Activated CD4-positive, alpha-beta T cell treated with anti-CD3 and anti-CD28 coated beads, Interleukin-2, Interleukin-6, amounts not matched to agents 100 ng/mL and 50 ng/mL, durations not matched to agents 16 hours and 8 hours (primary cell): Measurements from ENCODE around the gene SON.

ENCODE experiments used
- DNase-seq: peaks from one replicate; pipeline ENCODE4 v3.0.0-alpha.2; 2020

The SON gene

DNA sequence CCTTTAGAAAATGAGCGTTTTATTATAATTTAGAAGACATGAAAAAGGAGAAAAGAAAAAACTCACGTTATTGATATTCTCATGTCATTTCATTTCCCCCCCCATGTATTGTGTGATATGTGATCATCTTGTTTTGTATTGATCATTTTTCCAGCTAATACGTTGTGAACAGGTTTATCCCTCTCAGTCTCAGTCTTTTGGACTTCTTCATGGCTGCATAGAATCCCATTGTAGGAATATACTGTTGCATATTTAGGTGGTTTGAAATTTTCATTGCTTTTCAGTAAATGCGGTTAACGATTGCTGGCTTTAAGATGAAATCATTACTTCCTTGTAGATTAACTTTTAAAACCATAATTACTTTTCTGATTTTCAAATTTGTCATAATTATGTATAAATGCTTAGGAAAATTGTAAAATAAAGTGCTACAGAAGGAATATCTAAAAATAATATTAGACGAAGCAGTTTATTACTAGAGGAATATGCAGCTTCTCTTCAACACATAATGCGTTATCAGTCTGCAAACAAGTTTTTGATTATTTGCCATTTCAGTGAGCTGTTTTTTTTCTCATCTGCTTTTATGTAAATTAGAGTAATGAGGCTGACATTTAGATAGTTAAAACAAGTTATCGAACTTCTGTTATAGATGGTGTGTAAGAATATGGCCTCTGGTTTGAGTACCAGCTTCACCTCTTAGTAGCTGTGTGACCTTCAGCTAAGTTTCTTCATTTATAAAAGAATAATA, 1.8 kb downstream of the SON start:
- DNase-seq, result no peak

- no peak for DNase-seq
These were observed 3.2 kb downstream of the SON start for GRCh38 chr21:33546086-33546485.

DNA sequence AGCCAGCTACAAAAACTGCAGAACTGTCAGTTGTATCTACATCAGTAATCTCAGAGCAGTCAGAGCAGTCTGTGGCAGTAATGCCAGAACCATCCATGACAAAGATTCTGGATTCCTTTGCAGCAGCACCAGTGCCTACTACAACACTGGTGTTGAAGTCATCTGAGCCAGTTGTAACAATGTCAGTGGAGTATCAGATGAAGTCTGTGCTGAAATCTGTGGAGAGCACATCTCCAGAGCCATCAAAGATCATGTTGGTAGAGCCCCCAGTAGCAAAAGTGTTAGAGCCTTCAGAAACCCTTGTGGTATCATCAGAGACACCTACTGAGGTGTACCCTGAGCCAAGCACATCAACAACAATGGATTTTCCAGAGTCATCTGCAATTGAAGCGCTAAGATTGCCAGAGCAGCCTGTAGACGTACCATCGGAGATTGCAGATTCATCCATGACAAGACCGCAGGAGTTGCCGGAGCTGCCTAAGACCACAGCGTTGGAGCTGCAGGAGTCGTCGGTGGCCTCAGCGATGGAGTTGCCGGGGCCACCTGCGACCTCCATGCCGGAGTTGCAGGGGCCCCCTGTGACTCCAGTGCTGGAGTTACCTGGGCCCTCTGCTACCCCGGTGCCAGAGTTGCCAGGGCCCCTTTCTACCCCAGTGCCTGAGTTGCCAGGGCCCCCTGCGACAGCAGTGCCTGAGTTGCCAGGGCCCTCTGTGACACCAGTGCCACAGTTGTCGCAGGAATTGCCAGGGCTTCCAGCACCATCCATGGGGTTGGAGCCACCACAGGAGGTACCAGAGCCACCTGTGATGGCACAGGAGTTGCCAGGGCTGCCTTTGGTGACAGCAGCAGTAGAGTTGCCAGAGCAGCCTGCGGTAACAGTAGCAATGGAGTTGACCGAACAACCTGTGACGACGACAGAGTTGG, 7.3 kb downstream of the SON start:
- no peak for DNase-seq

DNA sequence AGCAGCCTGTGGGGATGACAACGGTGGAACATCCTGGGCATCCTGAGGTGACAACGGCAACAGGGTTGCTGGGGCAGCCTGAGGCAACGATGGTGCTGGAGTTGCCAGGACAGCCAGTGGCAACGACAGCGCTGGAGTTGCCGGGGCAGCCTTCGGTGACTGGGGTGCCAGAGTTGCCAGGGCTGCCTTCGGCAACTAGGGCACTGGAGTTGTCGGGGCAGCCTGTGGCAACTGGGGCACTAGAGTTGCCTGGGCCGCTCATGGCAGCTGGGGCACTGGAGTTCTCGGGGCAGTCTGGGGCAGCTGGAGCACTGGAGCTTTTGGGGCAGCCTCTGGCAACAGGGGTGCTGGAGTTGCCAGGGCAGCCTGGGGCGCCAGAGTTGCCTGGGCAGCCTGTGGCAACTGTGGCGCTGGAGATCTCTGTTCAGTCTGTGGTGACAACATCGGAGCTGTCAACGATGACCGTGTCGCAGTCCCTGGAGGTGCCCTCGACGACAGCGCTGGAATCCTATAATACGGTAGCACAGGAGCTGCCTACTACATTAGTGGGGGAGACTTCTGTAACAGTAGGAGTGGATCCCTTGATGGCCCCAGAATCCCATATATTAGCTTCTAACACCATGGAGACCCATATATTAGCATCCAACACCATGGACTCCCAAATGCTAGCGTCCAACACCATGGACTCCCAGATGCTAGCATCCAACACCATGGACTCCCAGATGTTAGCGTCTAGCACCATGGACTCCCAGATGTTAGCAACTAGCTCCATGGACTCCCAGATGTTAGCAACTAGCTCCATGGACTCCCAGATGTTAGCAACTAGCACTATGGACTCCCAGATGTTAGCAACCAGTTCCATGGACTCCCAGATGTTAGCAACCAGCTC, 8.2 kb downstream of the SON start:
- no peak for DNase-seq

GRCh38 chr21:33551664-33552063, 8.8 kb downstream of the SON start:
- DNase-seq, result no peak

- no peak for DNase-seq
These were observed 9.5 kb downstream of the SON start for GRCh38 chr21:33552093-33552998.

DNA sequence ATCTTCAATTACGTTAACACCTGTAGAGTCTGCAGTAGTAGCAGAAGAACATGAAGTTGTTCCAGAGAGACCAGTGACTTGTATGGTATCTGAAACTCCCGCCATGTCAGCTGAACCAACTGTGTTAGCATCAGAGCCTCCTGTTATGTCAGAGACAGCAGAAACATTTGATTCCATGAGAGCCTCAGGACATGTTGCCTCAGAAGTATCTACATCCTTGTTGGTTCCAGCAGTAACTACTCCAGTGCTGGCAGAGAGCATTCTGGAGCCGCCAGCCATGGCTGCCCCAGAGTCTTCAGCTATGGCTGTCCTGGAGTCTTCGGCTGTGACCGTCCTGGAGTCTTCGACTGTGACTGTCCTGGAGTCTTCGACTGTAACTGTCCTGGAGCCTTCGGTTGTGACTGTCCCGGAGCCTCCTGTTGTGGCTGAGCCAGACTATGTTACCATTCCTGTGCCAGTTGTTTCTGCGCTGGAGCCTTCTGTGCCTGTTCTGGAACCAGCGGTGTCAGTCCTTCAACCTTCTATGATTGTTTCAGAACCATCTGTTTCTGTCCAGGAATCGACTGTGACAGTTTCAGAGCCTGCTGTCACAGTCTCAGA, 10.3 kb downstream of the SON start:
- DNase-seq, result no peak

- DNase-seq, result no peak
These were observed 11.6 kb downstream of the SON start for GRCh38 chr21:33554236-33554981.

DNA sequence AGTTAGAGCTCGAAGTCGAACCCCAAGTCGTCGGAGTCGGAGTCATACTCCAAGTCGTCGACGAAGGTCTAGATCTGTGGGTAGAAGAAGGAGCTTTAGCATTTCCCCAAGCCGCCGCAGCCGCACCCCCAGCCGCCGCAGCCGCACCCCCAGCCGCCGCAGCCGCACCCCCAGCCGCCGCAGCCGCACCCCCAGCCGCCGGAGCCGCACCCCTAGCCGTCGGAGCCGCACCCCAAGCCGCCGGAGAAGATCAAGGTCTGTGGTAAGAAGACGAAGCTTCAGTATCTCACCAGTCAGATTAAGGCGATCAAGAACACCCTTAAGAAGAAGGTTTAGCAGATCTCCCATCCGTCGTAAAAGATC, 12.1 kb downstream of the SON start:
- DNase-seq, result no peak

GRCh38 chr21:33557447-33557846, 14.6 kb downstream of the SON start:
- no peak for DNase-seq

GRCh38 chr21:33558777-33559421, 16.1 kb downstream of the SON start:
- DNase-seq, result no peak

- DNase-seq, result no peak
These were observed 17.0 kb downstream of the SON start for GRCh38 chr21:33559813-33560212.

- DNase-seq, result no peak
These were observed 18.1 kb downstream of the SON start for GRCh38 chr21:33560965-33561364.

- no peak for DNase-seq
These were observed 18.5 kb downstream of the SON start for GRCh38 chr21:33561373-33561772.

DNA sequence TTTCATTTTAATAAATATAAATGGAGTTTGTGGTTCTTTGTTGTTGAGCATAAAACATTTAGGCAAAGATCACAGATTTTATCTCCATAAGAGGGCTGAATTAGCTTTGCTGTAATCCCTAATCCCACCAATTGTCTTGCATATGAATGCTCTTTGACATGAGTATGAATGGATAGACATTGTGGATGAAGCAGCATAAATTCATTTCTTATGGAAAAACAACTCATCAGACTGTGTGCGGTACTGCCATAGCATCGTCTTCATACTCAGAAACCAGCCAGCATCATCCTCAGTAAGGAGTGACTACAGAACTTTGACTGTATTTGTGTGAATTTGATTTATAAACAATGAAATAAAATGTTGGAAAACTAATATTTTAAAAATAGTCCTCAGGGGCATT, 19.6 kb downstream of the SON start:
- no peak for DNase-seq

DNA sequence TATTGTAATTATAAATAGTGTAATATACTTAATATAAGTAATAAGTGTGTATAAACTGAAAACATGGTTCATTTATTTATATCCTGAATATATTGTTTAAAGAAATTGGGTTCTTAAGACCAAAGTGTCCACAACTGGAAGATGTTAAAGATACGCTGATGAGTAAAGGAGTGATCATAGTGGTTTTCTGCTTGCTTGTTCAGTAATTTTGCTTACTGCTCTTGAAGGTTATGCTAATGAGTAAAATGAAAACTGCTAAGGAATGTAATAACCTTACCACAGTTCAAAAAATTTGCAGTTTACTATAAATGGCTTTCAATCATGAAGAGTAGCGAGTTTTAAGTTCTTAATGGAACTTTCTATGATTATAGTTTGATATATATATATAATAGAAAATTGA, 23.7 kb downstream of the SON start:
- peak; percentile 31 for DNase-seq

- DNase-seq, result no peak
These were observed 25.1 kb downstream of the SON start for GRCh38 chr21:33567914-33568313.

DNA sequence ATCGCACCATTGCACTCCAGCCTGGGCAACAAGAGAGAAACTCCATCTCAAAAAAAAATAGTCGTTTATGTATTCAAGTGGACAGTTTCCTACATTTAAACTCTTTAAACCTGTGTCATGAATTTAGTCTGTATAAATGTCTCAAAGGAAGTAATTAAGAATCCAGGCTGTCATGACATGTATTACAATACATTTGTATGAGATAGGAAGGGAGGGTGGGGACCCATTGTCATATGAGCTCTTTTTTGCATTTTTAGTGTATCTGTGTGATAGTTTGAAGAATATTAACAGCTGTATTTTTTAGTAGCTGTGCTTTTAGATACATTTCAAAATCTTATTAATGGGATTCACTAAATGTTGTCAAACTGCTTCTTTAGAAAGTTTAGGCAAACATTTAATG, 25.6 kb downstream of the SON start:
- DNase-seq, result no peak

DNA sequence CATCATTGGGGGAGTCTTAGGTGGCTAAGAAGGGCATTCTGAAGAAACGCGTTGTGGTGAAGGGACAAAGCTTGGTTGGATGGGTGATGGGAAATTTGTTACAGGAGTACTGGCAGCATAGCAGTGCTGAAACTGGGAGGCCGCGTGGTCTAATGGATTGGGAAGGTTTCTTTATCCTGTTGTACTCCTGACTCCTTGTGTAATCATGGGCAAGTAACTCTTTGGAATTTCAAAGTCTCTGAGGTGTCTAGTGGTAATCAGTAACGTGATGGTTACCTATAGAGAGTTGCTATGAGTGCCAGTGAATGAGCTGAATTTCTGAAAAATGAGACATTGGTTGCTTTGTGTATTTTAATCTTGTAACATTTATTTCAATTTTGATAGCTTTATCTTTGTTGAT, 27.2 kb downstream of the SON start:
- no peak for DNase-seq

DNA sequence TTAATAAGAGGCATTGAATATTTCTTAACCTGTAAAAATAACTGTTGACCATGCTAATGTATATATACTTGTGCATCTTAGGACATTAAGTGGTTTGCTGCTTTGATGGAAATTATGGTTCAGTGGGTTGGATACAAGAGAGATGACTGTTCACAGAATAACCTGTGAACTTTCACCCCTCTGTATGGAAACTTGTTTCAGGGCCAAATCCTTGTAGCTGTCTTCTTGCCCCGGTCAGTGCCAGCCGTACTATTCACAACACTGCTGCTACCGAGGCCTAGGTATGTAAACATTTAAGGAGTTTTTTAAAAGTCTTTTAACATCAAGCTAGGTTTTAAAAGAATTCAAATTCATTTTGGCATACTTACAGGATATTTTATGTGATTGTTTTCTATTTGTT, 29.5 kb downstream of the SON start:
- no peak for DNase-seq
